Chondrocyte (in vitro differentiated cells): Measurements from ENCODE around the gene PPP1R1A. TPM values are rescaled to one million over a fixed set of nuclear protein-coding genes. Genes with fewer than 3 reads are reported as not detected.

ENCODE experiments used
- DNase-seq: peaks from one replicate; pipeline ENCODE4 v3.0.0; 2021; ENCODE audit warnings: mixed read lengths, low spot score
- H3K27ac Mint-ChIP-seq: one replicate; pipeline ENCODE4 v1.8.0; 2021; ENCODE audit warnings: mild to moderate bottlenecking, moderate library complexity, mixed read lengths; ENCODE audit not compliant: unreplicated experiment
- H3K27me3 Mint-ChIP-seq: 2 replicates; pipeline ENCODE4 v1.8.0; 2021; ENCODE audit warnings: low read depth, mixed read lengths
- H3K36me3 Mint-ChIP-seq: 2 replicates; pipeline ENCODE4 v1.8.0; 2021; ENCODE audit warnings: low read depth, mixed read lengths
- H3K4me1 Mint-ChIP-seq: 2 replicates; pipeline ENCODE4 v1.8.0; 2021; ENCODE audit warnings: low read depth, mild to moderate bottlenecking, mixed read lengths
- H3K4me3 Mint-ChIP-seq: one replicate; pipeline ENCODE4 v1.8.0; 2021; ENCODE audit warnings: mild to moderate bottlenecking, moderate library complexity, mixed read lengths; ENCODE audit not compliant: unreplicated experiment
- H3K9me3 Mint-ChIP-seq: 2 replicates; pipeline ENCODE4 v1.8.0; 2021; ENCODE audit warnings: low read depth, mixed read lengths
- CTCF ChIP-seq: fragments of 200-600 bp; sonication (generic); IDR thresholded peaks from 2 replicates; pipeline ENCODE4 v1.5.0; 2021; ENCODE audit warnings: antibody characterized with exemption, mild to moderate bottlenecking, moderate library complexity
- total RNA-seq: library from RNA; stranded (reverse); gene quantifications from 3 replicates; pipeline ENCODE4 v1.2.1, GENCODE V29; 2021

PPP1R1A gene
- total RNA-seq, 1 donor from 2014 or later = not detected

- Mint-ChIP-seq H3K36me3 (no peaks in the 10 kb centered on the region), H3K4me3 (no peak overlapping the region), H3K27me3 (peaks cover 42% of the 10 kb centered on the region), H3K4me1 (peaks cover 2% of the 10 kb centered on the region), H3K9me3 (no peaks in the 10 kb centered on the region), H3K27ac (no peak overlapping the region)
- DNase-seq = no peak
- TF ChIP-seq CTCF = no peak
Observed at GRCh38 chr12:54578778-54579177, 9.7 kb downstream of the PPP1R1A start.

- Mint-ChIP-seq H3K27ac (no peak overlapping the region), H3K4me3 (no peak overlapping the region), H3K36me3 (no peaks in the 10 kb centered on the region), H3K27me3 (peaks cover 66% of the 10 kb centered on the region), H3K4me1 (no peaks in the 10 kb centered on the region), H3K9me3 (no peaks in the 10 kb centered on the region)
- TF ChIP-seq CTCF = no peak
- DNase-seq = no peak
Observed at GRCh38 chr12:54572881-54573280, 15.6 kb downstream of the PPP1R1A start.

- no peak for DNase-seq
- Mint-ChIP-seq H3K27ac (no peak overlapping the region), H3K36me3 (no peaks in the 10 kb centered on the region), H3K4me3 (no peak overlapping the region), H3K27me3 (peaks cover 61% of the 10 kb centered on the region), H3K9me3 (no peaks in the 10 kb centered on the region), H3K4me1 (no peaks in the 10 kb centered on the region)
- TF ChIP-seq CTCF = no peak
Observed at GRCh38 chr12:54571193-54572188, 17.0 kb downstream of the PPP1R1A start.

- no peak overlapping the region for H3K27ac Mint-ChIP-seq
- no peak for TF ChIP-seq CTCF
- no peaks in the 10 kb centered on the region for H3K36me3 Mint-ChIP-seq
- no peaks in the 10 kb centered on the region for H3K9me3 Mint-ChIP-seq
- DNase-seq = no peak
- H3K4me1 Mint-ChIP-seq = no peaks in the 10 kb centered on the region
- no peak overlapping the region for H3K4me3 Mint-ChIP-seq
- peaks cover 64% of the 10 kb centered on the region for H3K27me3 Mint-ChIP-seq
Observed at GRCh38 chr12:54569995-54570528, 18.4 kb downstream of the PPP1R1A start.

GRCh38 chr12:54569072-54569471 is 19.4 kb downstream of the PPP1R1A start:
- no peak for TF ChIP-seq CTCF
- DNase-seq = no peak
- H3K4me1 Mint-ChIP-seq = no peaks in the 10 kb centered on the region
- no peaks in the 10 kb centered on the region for H3K36me3 Mint-ChIP-seq
- H3K9me3 Mint-ChIP-seq = no peaks in the 10 kb centered on the region
- no peak overlapping the region for H3K27ac Mint-ChIP-seq
- H3K4me3 Mint-ChIP-seq = no peak overlapping the region
- H3K27me3 Mint-ChIP-seq = peaks cover 66% of the 10 kb centered on the region
